Purkinje cell (primary cell): ENCODE data around the gene YARS2. TPM values are rescaled to one million over a fixed set of nuclear protein-coding genes. Genes with fewer than 3 reads are reported as not detected.

ENCODE experiments used
- polyA plus RNA-seq: library from polyadenylated mRNA; unstranded; fragments of >200 nt; fragmentation: Nextera tagmentation; gene quantifications from 2 replicates; pipeline ENCODE4 v1.2.1, GENCODE V29; 2014

Gene YARS2
- 13.2 and 15.5 TPM in 2 replicates for polyA plus RNA-seq

GRCh38 chr12:32755654-32756475, at the start of gene YARS2:
Gene YARS2 (minus strand): TSS chr12:32755897. CDS start chr12:32755874, 23 bp downstream.

Other genes with a start within 250 kb of the YARS2 start
- gene DNM1L, start 76.6 kb downstream of the YARS2 start, polyA plus RNA-seq, result 144 and 163 TPM in 2 replicates
- 0.42 and 0.48 TPM in 2 replicates for gene PKP2, start 140.9 kb upstream of the YARS2 start, polyA plus RNA-seq